Measurements from ENCODE around the gene ZNF281. TPM values are rescaled to one million over a fixed set of nuclear protein-coding genes. Genes with fewer than 3 reads are reported as not detected.
"Not testable (repeated sequence)": the region's sequence is repeated elsewhere in the genome, so short reads cannot be mapped to it uniquely, and the experiment has no call there.

The ZNF281 gene
- total RNA-seq, 1 experiment from 2014 or later, result 23.3 TPM

DNA sequence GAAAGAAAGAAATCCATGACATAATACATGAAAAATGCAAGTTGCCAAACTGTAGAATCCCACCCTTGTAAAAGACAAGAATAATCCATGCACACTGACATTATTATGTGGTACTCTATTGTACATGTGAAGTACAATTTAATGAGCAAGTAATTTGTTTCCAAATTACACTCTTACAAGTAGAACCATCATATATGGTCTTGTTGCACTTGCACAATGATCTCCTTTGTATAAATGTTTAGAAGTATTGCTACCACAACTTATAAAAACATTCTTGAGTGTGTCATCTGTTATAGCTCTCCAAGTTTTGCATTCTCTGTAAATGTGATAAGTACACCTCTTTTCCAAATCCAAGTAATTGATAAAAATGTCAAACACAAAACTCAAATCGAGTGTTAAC lies 29.1 kb upstream of the ZNF281 start:
- intact Hi-C loops (cut with micrococcal nuclease), result no loop called here
- Histone ChIP-seq H3K36me3 (ENCODE audit: control insufficient read depth in 1 of 2, insufficient read depth in 2 of 2, low read length in 2 of 2) (no peaks in the 10 kb centered on the region), H2AFZ (ENCODE audit: low read depth, low read length, poor library complexity, severe bottlenecking) (no peak overlapping the region), H3K27me3 (ENCODE audit: insufficient read depth, low read length) (no peaks in the 10 kb centered on the region), H4K20me1 (ENCODE audit: insufficient read depth) (no peaks in the 10 kb centered on the region), H3K4me3 (replicated peaks in 1 of 2; ENCODE audit: low read depth in 1 of 2, low read length in 2 of 2) (no peak overlapping the region), H3K79me2 (ENCODE audit: insufficient read depth, low read length) (no peaks in the 10 kb centered on the region), H3K9ac (ENCODE audit: low read length) (no peak overlapping the region), H3K9me2 (ENCODE audit: insufficient read depth) (no peaks in the 10 kb centered on the region), H3K4me1 (ENCODE audit: control insufficient read depth in 1 of 2, insufficient read depth in 2 of 2, low read length in 2 of 2) (no peaks in the 10 kb centered on the region), H3K9me3 (ENCODE audit: control insufficient read depth in 1 of 2, insufficient read depth in 1 of 2, low read depth in 1 of 2, low read length in 2 of 2) (no peaks in the 10 kb centered on the region), H3K27ac (ENCODE audit: low read depth, low read length) (no peak overlapping the region), H3K4me2 (ENCODE audit: low read length) (no peak overlapping the region)
- CTCF ChIA-PET, result no interaction called here
- DNase-seq (ENCODE audit: low read depth, low spot score) (no peak), ATAC-seq (no peak)
- RAD21 ChIA-PET (ENCODE audit: low non-redundant PET in 1 of 2, low total read pairs in 2 of 2, uncharacterized antibody in 2 of 2, unreplicated experiment in 2 of 2), result no interaction called here
- POLR2A ChIA-PET, result no interaction called here
- no TSS peak for BruUV-seq (replicated peaks)
- TF ChIP-seq SP1 (IDR thresholded peaks at IDR 0.05; ENCODE audit: low read depth) (no peak), EZH2phosphoT487 (IDR thresholded peaks at IDR 0.05; ENCODE audit: borderline replicate concordance) (no peak)

DNA sequence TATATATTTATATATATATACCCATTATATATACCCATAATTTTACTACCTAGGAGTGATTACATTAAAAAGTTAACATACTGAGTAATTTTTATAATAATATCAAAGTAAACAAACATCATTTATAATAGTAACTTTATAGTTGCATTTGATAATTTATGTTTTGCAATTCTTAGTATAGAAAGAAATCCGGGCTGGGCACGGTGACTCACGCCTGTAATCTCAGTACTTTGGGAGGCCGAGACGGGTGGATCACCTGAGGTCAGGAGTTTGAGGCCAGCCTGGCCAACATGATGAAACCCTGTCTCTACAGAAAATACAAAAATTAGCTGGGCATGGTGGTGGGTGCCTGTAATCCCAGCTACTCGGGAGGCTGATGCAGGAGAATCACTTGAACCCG lies 28.6 kb upstream of the ZNF281 start:
- H3K4me2 ChIP-seq (ENCODE audit: low read length); H3K4me3 ChIP-seq (replicated peaks in 1 of 2; ENCODE audit: low read depth in 1 of 2, low read length in 2 of 2); H3K79me2 ChIP-seq (ENCODE audit: insufficient read depth, low read length); H2AFZ ChIP-seq (ENCODE audit: low read depth, low read length, poor library complexity, severe bottlenecking); H3K27ac ChIP-seq (ENCODE audit: low read depth, low read length); H4K20me1 ChIP-seq (ENCODE audit: insufficient read depth); H3K36me3 ChIP-seq (ENCODE audit: control insufficient read depth in 1 of 2, insufficient read depth in 2 of 2, low read length in 2 of 2); DNase-seq (ENCODE audit: low read depth, low spot score); H3K9ac ChIP-seq (ENCODE audit: low read length); H3K9me3 ChIP-seq (ENCODE audit: control insufficient read depth in 1 of 2, insufficient read depth in 1 of 2, low read depth in 1 of 2, low read length in 2 of 2); RAD21 ChIA-PET (ENCODE audit: low non-redundant PET in 1 of 2, low total read pairs in 2 of 2, uncharacterized antibody in 2 of 2, unreplicated experiment in 2 of 2); intact Hi-C loops (cut with micrococcal nuclease); POLR2A ChIA-PET; H3K4me1 ChIP-seq (ENCODE audit: control insufficient read depth in 1 of 2, insufficient read depth in 2 of 2, low read length in 2 of 2); H3K27me3 ChIP-seq (ENCODE audit: insufficient read depth, low read length); BruUV-seq (replicated peaks); H3K9me2 ChIP-seq (ENCODE audit: insufficient read depth); CTCF ChIA-PET; ATAC-seq: not testable (repeated sequence)

DNA sequence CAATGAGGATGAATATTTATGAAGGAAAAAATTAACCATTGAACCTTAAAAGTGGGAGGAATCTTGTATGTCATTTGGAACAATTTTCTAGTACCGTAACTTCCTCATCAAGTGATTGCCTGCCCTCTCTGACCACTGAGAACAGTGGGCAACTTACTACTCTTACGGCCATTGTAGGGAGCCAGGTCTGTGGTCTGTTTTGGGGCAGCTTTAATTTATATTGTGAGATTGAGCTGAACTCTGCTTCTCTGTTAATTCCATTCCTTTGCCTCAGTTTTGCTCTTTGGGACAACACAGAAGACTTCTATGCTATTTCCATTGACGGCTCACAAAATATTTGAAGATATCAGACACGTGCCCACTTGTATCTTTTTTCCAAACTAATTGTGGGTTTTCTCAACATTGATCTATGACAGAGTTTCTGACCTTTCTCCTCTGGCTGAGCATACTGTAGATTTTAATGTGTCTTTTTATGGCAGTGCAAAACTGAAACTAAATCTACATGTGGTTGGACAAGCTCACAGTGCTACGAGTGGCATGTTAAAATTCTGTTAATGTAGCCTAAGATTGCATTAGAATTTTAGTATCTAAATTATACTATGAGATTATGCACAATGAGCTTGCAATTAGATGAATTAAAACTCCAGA lies 27.8 kb upstream of the ZNF281 start:
- no peaks in the 10 kb centered on the region for H3K9me3 ChIP-seq (ENCODE audit: control insufficient read depth in 1 of 2, insufficient read depth in 1 of 2, low read depth in 1 of 2, low read length in 2 of 2)
- no peaks in the 10 kb centered on the region for H3K4me1 ChIP-seq (ENCODE audit: control insufficient read depth in 1 of 2, insufficient read depth in 2 of 2, low read length in 2 of 2)
- no peak overlapping the region for H2AFZ ChIP-seq (ENCODE audit: low read depth, low read length, poor library complexity, severe bottlenecking)
- H3K9ac ChIP-seq (ENCODE audit: low read length), result no peak overlapping the region
- no peak for DNase-seq (ENCODE audit: low read depth, low spot score)
- H3K27me3 ChIP-seq (ENCODE audit: insufficient read depth, low read length), result no peaks in the 10 kb centered on the region
- no peaks in the 10 kb centered on the region for H3K36me3 ChIP-seq (ENCODE audit: control insufficient read depth in 1 of 2, insufficient read depth in 2 of 2, low read length in 2 of 2)
- intact Hi-C loops (cut with micrococcal nuclease), result no loop called here
- CTCF ChIA-PET, result no interaction called here
- ATAC-seq, result no peak
- POLR2A ChIA-PET, result no interaction called here
- no peak overlapping the region for H3K4me2 ChIP-seq (ENCODE audit: low read length)
- no peaks in the 10 kb centered on the region for H3K79me2 ChIP-seq (ENCODE audit: insufficient read depth, low read length)
- RAD21 ChIA-PET (ENCODE audit: low non-redundant PET in 1 of 2, low total read pairs in 2 of 2, uncharacterized antibody in 2 of 2, unreplicated experiment in 2 of 2), result no interaction called here
- no peaks in the 10 kb centered on the region for H4K20me1 ChIP-seq (ENCODE audit: insufficient read depth)
- no peak overlapping the region for H3K4me3 ChIP-seq (replicated peaks in 1 of 2; ENCODE audit: low read depth in 1 of 2, low read length in 2 of 2)
- H3K9me2 ChIP-seq (ENCODE audit: insufficient read depth), result no peaks in the 10 kb centered on the region
- H3K27ac ChIP-seq (ENCODE audit: low read depth, low read length), result no peak overlapping the region
- no TSS peak for BruUV-seq (replicated peaks)
- no peak for TF ChIP-seq FOSL1 (IDR thresholded peaks at IDR 0.05; ENCODE audit: low read depth)
- TF ChIP-seq TCF7L2 (IDR thresholded peaks at IDR 0.05; ENCODE audit: borderline replicate concordance, extremely low read depth, insufficient read depth, insufficient read length), result no peak
- TF ChIP-seq MAX (IDR thresholded peaks at IDR 0.05), result no peak
- no peak for TF ChIP-seq ZNF274 (IDR thresholded peaks at IDR 0.05; ENCODE audit: low read depth, low read length)
- TF ChIP-seq ELF1 (IDR thresholded peaks at IDR 0.05; ENCODE audit: borderline replicate concordance, low read depth), result no peak
- TF ChIP-seq YY1 (IDR thresholded peaks at IDR 0.05; ENCODE audit: extremely low read depth, insufficient replicate concordance, low read depth, low read length), result no peak
- no peak for TF ChIP-seq SIN3A (IDR thresholded peaks at IDR 0.05; ENCODE audit: low read depth)
- no peak for TF ChIP-seq EZH2 (IDR thresholded peaks at IDR 0.05)
- no peak for TF ChIP-seq CEBPB (IDR thresholded peaks at IDR 0.05; ENCODE audit: low read depth)
- TF ChIP-seq POLR2AphosphoS5 (IDR thresholded peaks at IDR 0.05; ENCODE audit: low read depth, low read length), result no peak
- no peak for TF ChIP-seq ZFX (IDR thresholded peaks at IDR 0.05)
- no peak for TF ChIP-seq CBX3 (IDR thresholded peaks at IDR 0.05; ENCODE audit: low read depth)

Measured in HCT116 (cell line).